HepG2 (cell line): ENCODE data around the gene SNAI1. TPM values are rescaled to one million over a fixed set of nuclear protein-coding genes. Genes with fewer than 3 reads are reported as not detected.

ENCODE experiments used
- CREBL2 ChIP-seq: sonication (generic); formaldehyde crosslinking; IDR thresholded peaks from 2 replicates; pipeline ENCODE4 v1.8.1; 2023; ENCODE audit warnings: missing genetic modification reagents, mild to moderate bottlenecking, borderline replicate concordance
- ETV6 ChIP-seq: sonication (generic); formaldehyde crosslinking; conservative IDR thresholded peaks from 2 replicates; pipeline ENCODE4 v1.4.0; 2020; ENCODE audit warnings: missing genetic modification reagents
- GTF3A ChIP-seq: sonication (generic); formaldehyde crosslinking; conservative IDR thresholded peaks from 2 replicates; pipeline ENCODE4 v1.4.0; 2020; ENCODE audit warnings: mild to moderate bottlenecking, missing genetic modification reagents
- HNF4G ChIP-seq, 2 experiments: sonication (generic) in 1 of 2; formaldehyde crosslinking in 1 of 2; IDR thresholded peaks; 2 replicates each; pipeline versions ENCODE4 v1.4.0 to v1.6.1; 2011 to 2020; ENCODE audit warnings: borderline replicate concordance in 2 of 2, low read depth in 2 of 2, mild to moderate bottlenecking in 2 of 2, low read length in 1 of 2, missing genetic modification reagents in 1 of 2, moderate library complexity in 1 of 2
- ISX ChIP-seq: sonication (generic); formaldehyde crosslinking; conservative IDR thresholded peaks from 2 replicates; pipeline ENCODE4 v1.5.0; 2020; ENCODE audit warnings: missing genetic modification reagents
- MTF1 ChIP-seq: sonication (generic); formaldehyde crosslinking; IDR thresholded peaks from 2 replicates; pipeline ENCODE4 v1.5.0; 2020; ENCODE audit warnings: missing genetic modification reagents
- REXO4 ChIP-seq: sonication (generic); formaldehyde crosslinking; IDR thresholded peaks from 2 replicates; pipeline ENCODE4 v1.8.0; 2022; ENCODE audit warnings: missing genetic modification reagents, mild to moderate bottlenecking, borderline replicate concordance
- RNF2 ChIP-seq: fragments of 450-650 bp; conservative IDR thresholded peaks from 2 replicates; pipeline ENCODE4 v1.6.1; 2016; ENCODE audit warnings: low read depth
- SOX13 ChIP-seq, 3 experiments: fragments of 450-650 bp in 1 of 3; sonication (generic) in 1 of 3; formaldehyde crosslinking in 1 of 3; IDR thresholded peaks in 2 of 3; conservative IDR thresholded peaks in 1 of 3; 2 replicates each; pipeline versions ENCODE4 v1.5.0 to v1.6.1; 2016 to 2020; ENCODE audit warnings: antibody characterized with exemption in 1 of 3, mild to moderate bottlenecking in 1 of 3, missing compliant biosample characterization in 1 of 3, missing genetic modification reagents in 1 of 3, moderate library complexity in 1 of 3
- SRF ChIP-seq: IDR thresholded peaks from 2 replicates; pipeline ENCODE4 v1.6.1; 2011; ENCODE audit warnings: mild to moderate bottlenecking, low read depth, low read length, moderate library complexity
- TFDP2 ChIP-seq: sonication (generic); formaldehyde crosslinking; IDR thresholded peaks from 2 replicates; pipeline ENCODE4 v1.4.0; 2020; ENCODE audit warnings: missing genetic modification reagents
- YY1 ChIP-seq: IDR thresholded peaks from 2 replicates; pipeline ENCODE4 v1.6.1; 2011; ENCODE audit warnings: low read length, low read depth, moderate library complexity, mild to moderate bottlenecking; ENCODE audit not compliant: insufficient read depth, insufficient replicate concordance
- ZBTB14 ChIP-seq: sonication (generic); formaldehyde crosslinking; IDR thresholded peaks from 2 replicates; pipeline ENCODE4 v1.4.0; 2020; ENCODE audit warnings: missing genetic modification reagents
- ZNF3 ChIP-seq: IDR thresholded peaks from 2 replicates; pipeline ENCODE4 v1.7.0; 2017; ENCODE audit warnings: inconsistent platforms
- ZNF33B ChIP-seq: sonication (generic); formaldehyde crosslinking; IDR thresholded peaks from 2 replicates; pipeline ENCODE4 v1.5.1; 2020; ENCODE audit warnings: mild to moderate bottlenecking, missing genetic modification reagents
- ZNF562 ChIP-seq: sonication (generic); formaldehyde crosslinking; IDR thresholded peaks from 2 replicates; pipeline ENCODE4 v1.8.0; 2022; ENCODE audit warnings: missing genetic modification reagents, borderline replicate concordance
- ZNF567 ChIP-seq: sonication (generic); formaldehyde crosslinking; IDR thresholded peaks from 2 replicates; pipeline ENCODE4 v1.8.1; 2023; ENCODE audit warnings: mild to moderate bottlenecking, missing genetic modification reagents, borderline replicate concordance
- ZNF576 ChIP-seq: sonication (generic); formaldehyde crosslinking; IDR thresholded peaks from 2 replicates; pipeline ENCODE4 v1.4.0; 2020; ENCODE audit warnings: mild to moderate bottlenecking, missing genetic modification reagents
- ZNF790 ChIP-seq: sonication (generic); formaldehyde crosslinking; IDR thresholded peaks from 2 replicates; pipeline ENCODE4 v1.8.0; 2022; ENCODE audit warnings: missing genetic modification reagents, mild to moderate bottlenecking, borderline replicate concordance
- ZNF83 ChIP-seq: sonication (generic); formaldehyde crosslinking; IDR thresholded peaks from 2 replicates; pipeline ENCODE4 v1.4.0; 2020; ENCODE audit warnings: missing genetic modification reagents, mild to moderate bottlenecking, borderline replicate concordance
- ZSCAN25 ChIP-seq: sonication (generic); formaldehyde crosslinking; IDR thresholded peaks from 2 replicates; pipeline ENCODE4 v1.8.0; 2022; ENCODE audit warnings: mild to moderate bottlenecking, missing genetic modification reagents
- polyA plus RNA-seq, 8 experiments: library from polyadenylated mRNA; depleted of rRNA in 3 of 8; stranded (reverse) in 7 of 8; unstranded in 1 of 8; fragments of >200 nt; fragmentation: Illumina TruSeq in 4 of 8; extraction: Trizol in 4 of 8; gene quantifications; 2 replicates each; pipeline versions ENCODE4 v1.2.1 to v1.2.3, GENCODE V29; 2011 to 2016; ENCODE audit warnings: low read depth in 4 of 8, missing spikeins in 1 of 8, mixed read lengths in 1 of 8; ENCODE audit not compliant: insufficient read depth in 1 of 8
- total RNA-seq, 5 experiments: library from RNA; depleted of rRNA; stranded (reverse); fragments of >200 nt; fragmentation: Illumina TruSeq; extraction: Trizol; gene quantifications; 2 replicates each; pipeline ENCODE4 v1.2.3, GENCODE V29; 2016; ENCODE audit warnings: low read depth in 1 of 5
- TF ChIP-seq, protein P1 (sequence below): sonication (generic); formaldehyde crosslinking; IDR thresholded peaks from 2 replicates; pipeline ENCODE4 v1.4.0; 2020; ENCODE audit warnings: missing genetic modification reagents, mild to moderate bottlenecking, borderline replicate concordance

The SNAI1 gene
- total and polyA plus RNA-seq, 2 of the 13 experiments (the other 11 are each of a cell fraction or from before 2014, with no cell fraction given) = 1.3 to 1.4 TPM

- no peak for TF ChIP-seq HNF4G (IDR thresholded peaks at IDR 0.05; ENCODE audit: borderline replicate concordance, low read depth, low read length)
- TF ChIP-seq HNF4G (CRISPR knock-in tag; IDR thresholded peaks at IDR 0.05; ENCODE audit: borderline replicate concordance, low read depth) = peak; percentile 87; the same call in 1 of the 2 replicates
- TF ChIP-seq ZBTB14 (CRISPR knock-in tag) = peak; percentile 68
- TF ChIP-seq ZNF576 = peak; percentile 96; the same call in 1 of the 2 replicates
- TF ChIP-seq ZNF790 (CRISPR knock-in tag) = peak; percentile 95; the same call in 1 of the 2 replicates
- no peak for TF ChIP-seq GTF3A (CRISPR knock-in tag)
- peak; percentile 60 for TF ChIP-seq YY1
- TF ChIP-seq MTF1 = peak; percentile 97
- TF ChIP-seq REXO4 (CRISPR knock-in tag) = peak; percentile 98; the same call in 1 of the 2 replicates
- TF ChIP-seq ZNF567 (CRISPR knock-in tag) = peak; percentile 92
- TF ChIP-seq ZNF3 (CRISPR knock-in tag) = no peak
- TF ChIP-seq ZNF33B (CRISPR knock-in tag) = no peak; the same call in 1 of the 2 replicates
- TF ChIP-seq ETV6 (CRISPR knock-in tag) = peak; percentile 99
- peak; percentile 97 for TF ChIP-seq TFDP2 (CRISPR knock-in tag)
- TF ChIP-seq SOX13 (IDR thresholded peaks at IDR 0.05) = peak; percentile 45; the same call in 1 of the 2 replicates
- peak in 1 of 2 experiments; percentile 43; a peak in 1 of 4 replicates for TF ChIP-seq SOX13 (CRISPR knock-in tag; conservative IDR thresholded peaks at IDR 0.05 in 1 of 2, IDR thresholded peaks at IDR 0.05 in 1 of 2)
- TF ChIP-seq, protein P1, sequence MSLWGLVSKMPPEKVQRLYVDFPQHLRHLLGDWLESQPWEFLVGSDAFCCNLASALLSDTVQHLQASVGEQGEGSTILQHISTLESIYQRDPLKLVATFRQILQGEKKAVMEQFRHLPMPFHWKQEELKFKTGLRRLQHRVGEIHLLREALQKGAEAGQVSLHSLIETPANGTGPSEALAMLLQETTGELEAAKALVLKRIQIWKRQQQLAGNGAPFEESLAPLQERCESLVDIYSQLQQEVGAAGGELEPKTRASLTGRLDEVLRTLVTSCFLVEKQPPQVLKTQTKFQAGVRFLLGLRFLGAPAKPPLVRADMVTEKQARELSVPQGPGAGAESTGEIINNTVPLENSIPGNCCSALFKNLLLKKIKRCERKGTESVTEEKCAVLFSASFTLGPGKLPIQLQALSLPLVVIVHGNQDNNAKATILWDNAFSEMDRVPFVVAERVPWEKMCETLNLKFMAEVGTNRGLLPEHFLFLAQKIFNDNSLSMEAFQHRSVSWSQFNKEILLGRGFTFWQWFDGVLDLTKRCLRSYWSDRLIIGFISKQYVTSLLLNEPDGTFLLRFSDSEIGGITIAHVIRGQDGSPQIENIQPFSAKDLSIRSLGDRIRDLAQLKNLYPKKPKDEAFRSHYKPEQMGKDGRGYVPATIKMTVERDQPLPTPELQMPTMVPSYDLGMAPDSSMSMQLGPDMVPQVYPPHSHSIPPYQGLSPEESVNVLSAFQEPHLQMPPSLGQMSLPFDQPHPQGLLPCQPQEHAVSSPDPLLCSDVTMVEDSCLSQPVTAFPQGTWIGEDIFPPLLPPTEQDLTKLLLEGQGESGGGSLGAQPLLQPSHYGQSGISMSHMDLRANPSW (CRISPR knock-in tag) = no peak
- TF ChIP-seq CREBL2 (CRISPR knock-in tag) = peak; percentile 96; the same call in 1 of the 2 replicates
- peak; percentile 100 for TF ChIP-seq RNF2
- TF ChIP-seq SRF = peak; percentile 47; the same call in 1 of the 2 replicates
- peak; percentile 83 for TF ChIP-seq ZNF562 (CRISPR knock-in tag)
- TF ChIP-seq ZNF83 = peak; percentile 99
- peak; percentile 31; the same call in 1 of the 2 replicates for TF ChIP-seq ZSCAN25 (CRISPR knock-in tag)
- TF ChIP-seq ISX (CRISPR knock-in tag) = peak; percentile 92; the same call in 1 of the 2 replicates
Measured at GRCh38 chr20:49982346-49983122, at the start of gene SNAI1 (continued).
